Activated T-helper 9 cell treated with anti-CD3 and anti-CD28 coated beads, Interleukin-2, amount 50 U/mL, for 16 hours (primary cell): ENCODE results near the gene PNMA8B.

Source experiments
- DNase-seq: peaks from one replicate; pipeline ENCODE4 v3.0.0-alpha.2; 2020; ENCODE audit warnings: low read depth

PNMA8B gene

DNA sequence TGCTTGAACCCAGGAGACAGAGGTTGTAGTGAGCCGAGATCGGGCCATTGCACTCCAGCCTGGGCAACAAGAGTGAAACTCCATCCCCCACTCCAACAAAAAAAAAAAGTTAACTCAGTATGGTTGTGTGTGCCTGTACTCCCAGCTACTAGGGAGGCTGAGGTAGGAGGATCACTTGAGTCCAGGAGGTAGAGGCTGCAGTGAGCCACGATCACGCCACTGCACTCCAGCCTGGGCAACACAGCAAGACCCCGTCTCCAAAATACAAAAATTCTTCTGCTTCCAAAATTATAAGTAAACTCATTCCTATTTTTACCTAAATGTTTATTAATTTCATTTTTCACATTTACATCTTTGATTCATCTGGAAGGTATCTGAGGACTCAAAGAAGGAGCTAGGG, 38.7 kb downstream of the PNMA8B start:
- no peak for DNase-seq

DNA sequence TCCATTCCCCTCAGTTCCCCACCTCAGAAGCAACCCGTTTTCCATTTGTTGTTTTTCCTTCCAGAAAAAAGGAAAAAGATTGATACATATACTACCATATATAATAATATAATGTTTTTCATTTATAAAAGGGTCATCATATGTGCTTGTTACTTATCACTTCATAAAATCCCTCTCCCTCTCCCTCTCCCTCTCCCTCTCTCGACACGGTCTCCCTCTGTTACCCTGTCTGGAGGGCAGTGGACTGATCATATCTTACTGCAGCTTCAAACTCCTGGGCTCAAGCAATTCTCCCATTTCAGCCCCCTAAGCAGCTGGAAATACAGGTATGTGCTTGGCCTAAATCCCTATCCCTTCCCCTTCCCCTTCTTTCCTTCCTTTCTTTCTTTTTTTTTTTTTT, 41.4 kb downstream of the PNMA8B start:
- DNase-seq: no peak

DNA sequence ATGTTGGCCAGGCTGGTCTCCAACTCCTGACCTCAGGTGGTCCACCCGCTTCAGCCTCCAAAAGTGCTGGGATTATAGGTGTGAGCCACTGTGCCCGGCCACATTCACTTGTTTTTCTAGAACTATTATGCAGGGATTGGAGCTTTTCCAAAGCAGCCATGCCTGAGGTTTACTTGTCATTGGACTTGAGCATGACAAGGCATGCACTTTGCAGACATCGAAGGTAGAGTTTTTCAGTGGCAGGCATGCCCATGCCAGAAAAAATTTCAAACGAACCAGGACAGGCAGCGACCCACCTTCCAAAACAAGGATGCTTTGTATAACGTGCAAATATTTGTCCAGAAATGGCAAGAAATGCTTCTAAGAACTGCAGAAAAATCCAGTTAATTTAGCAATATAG, 42.0 kb downstream of the PNMA8B start:
- no peak for DNase-seq

DNA sequence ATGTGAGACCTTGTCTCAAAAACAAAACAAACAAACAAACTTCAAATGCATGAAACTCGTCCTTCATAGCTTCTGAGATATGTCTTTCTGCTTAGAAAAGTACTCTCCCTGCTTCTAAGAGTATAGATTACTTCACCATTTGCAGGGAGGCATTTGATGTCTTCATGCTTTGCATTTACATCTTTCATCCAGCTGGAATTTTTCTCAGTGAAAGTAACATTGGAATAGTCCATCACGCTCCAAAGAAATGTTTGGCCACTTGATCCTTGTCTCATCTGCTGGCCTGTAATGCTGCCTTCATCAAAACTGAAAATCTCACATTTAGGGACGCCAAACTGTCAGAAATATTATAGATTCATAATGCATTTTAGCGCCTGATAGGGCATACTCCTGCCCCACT, 43.5 kb downstream of the PNMA8B start:
- no peak for DNase-seq

DNA sequence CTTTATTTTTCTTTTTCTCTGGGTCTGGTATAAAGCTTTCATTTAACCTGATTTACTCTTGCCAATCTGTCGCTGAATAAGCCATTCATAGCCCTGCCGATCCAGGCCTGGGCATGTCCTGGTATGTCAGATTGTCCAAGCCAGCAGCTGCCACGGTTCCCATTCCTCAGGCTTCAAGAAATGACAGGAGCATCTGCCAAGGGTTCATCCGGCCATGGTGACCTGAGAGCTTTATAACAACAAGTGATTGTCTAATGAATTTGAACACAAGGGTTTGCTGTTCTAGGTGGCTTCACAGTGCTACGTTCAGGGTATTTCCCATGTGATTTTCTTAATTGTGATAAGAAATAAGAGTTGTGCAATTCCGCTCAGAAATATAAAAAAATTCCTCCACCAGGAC, 44.3 kb downstream of the PNMA8B start:
- no peak for DNase-seq

DNA sequence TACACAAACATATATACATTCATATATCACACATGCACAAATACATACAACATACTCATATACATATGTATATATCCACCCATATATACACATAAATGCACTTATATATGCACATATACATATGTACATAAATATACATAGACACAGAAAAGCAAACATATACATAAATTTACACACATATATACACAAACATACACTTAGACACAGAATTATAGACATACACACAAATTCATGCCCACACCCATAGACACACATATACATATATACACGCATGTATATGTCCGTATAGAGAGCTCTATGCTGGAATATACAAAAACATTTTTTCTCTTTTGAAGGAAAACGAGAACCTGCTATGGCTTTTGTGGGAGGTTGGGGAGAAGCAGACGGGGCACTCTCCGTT, 44.9 kb downstream of the PNMA8B start:
- DNase-seq: no peak

DNA sequence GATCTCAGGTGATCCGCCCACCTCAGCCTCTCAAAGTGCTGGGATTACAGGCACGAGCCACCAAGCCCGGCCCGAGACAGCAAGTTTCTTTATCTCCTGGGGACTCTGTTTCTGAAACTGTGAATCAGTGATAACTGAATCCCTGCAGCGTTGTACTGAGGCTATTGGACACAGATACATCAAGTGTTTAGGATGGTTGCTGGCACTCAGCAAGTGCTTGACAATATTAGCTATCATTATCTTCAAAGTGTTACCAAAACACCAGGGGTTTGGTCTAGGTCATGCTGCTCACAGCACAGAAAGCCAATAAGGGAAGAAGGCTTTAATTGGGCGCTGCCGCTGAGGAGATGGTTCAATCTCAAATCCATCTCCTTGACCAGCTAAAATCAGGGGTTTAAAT, 46.4 kb downstream of the PNMA8B start:
- no peak for DNase-seq

DNA sequence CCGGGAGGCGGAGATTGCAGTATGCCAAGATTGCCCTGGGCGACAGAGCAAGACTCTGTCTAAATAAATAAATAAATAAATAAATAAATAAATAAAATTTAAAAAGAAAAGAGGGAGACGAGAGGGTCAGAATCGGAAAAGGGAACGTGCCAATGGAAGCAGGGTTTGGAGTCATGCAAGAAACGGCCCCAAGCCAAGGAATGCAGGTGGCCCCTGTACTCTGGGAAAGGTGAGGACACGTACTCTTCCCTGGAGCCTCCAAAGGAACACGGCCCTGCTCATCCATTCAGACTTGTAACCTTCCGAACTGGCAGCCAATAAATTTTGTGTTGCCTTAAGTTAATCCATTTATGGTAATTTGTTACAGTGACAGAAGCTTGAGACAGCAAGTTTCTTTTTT, 47.1 kb downstream of the PNMA8B start:
- no peak for DNase-seq

DNA sequence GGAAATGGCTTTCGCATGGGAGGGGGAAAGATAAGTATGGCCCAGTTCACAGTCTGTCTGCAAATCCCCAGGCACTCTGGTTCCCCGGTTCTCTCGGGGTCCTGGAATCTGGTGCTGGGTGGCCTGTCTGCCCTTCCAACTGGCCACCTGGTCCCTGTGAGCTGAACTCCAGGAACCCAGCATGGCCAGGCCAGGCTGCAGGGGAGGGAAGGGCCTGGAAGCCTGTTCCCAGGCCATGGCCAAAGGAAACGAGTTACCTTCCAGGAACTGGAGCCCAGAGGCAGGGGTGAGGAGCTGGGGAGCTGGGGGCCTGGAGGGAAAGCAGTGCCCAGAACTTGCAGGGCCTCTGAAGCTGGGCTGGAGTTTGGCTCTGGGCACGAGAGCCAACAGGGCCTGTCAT, 47.8 kb downstream of the PNMA8B start:
- DNase-seq: no peak

DNA sequence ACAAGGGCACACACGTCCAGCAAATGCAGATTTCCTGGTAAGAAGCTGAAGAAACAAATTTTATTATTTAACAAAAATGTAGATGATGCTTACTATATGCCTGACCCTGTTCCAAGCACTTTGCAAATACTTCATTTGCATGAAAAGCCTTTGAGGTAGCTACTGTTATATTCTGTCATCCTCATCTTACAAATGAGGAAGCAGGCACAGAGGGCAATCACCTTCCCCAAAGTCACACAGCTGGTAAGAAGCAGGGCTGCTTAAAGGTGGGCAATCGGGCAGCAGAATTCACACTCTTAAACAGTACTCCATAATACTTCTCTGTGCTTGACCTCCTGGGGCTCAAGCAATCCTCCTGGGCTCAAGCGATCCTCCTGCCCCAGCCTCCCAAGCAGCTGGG, 48.7 kb downstream of the PNMA8B start:
- DNase-seq: no peak

DNA sequence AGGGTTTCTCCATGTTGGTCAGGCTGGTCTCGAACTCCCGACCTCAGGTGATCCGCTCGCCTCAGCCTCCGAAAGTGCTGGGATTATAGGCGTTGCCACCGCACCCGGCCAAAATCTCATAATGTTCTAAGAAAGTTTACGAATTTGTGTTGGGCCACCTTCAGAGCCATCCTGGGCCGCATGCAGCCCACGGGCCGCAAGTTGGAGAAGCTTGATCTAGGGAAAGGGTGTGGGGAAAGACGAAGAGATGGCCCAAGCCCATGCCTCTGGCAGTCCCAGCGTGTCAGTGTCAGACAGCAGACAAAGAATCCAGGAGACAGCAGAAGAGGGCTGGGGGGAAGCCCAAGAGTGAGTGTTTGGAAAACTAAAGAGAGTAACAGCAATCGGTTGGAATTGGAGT, 49.6 kb downstream of the PNMA8B start:
- no peak for DNase-seq

DNA sequence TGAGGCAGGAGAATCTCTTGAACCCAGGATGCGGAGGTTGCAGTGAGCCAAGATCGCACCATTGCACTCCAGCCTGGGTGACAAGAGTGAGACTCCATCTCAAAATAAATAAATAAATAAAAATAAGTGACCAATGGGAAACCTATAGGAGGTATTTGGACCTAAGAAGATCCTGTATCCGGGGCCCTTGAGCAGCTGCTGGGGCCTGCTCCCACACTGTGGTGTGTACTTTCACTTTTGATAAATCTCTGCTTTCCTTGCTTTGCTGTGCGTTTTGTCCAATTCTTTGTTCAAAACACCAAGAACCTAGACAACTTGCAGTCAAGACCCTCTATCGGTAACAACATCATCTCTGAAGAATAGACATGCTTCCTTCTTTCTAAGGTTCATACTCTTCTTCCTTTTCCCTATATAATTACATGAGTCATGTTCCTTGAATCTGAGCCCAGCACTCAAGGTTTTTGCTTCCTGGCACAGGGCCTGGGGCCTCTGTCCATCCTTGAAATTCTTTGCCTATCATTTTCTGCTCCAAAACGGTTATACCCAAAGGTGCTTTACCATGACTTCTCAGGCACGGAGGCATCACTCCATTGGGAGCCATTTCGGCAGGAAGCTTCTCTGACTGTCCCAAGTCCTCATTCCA, 52.7 kb downstream of the PNMA8B start:
- no peak for DNase-seq

DNA sequence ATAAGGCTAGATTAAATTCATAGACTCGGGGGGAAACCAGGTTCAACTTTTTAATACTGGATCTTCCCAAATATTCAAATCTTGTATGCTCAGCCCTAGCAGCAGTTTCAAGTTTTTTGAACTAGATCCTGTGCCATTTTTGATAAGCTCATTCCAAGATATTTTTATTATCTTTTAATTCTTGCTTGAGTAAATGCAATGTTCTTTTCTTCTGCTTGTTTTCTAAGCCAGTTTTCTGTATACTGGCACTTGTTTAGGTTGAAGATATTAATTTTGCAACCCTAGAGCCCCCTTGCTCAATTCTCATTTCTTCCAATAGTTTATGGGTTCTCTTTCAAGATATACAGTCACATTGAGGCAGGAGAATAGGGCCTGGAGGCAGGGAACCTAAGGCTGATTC, 53.8 kb downstream of the PNMA8B start:
- DNase-seq: no peak
